A549 (cell line): ENCODE data around the gene PFAS. TPM values are rescaled to one million over a fixed set of nuclear protein-coding genes. Genes with fewer than 3 reads are reported as not detected.
A peak's percentile ranks its signal among the peaks of the same experiment; 100 is the strongest.

Experiments used
- ATAC-seq, 2 experiments: fragments of 200-7000 bp in 1 of 2; fragments of >200 bp in 1 of 2; cut with Nextera tagmentation in 1 of 2; cut with Tn5 transposase in 1 of 2; 3 replicates each; pipeline versions ENCODE4 v1.8.0 to v1.9.1; 2018 to 2020; ENCODE audit warnings: mild to moderate bottlenecking in 1 of 2, moderate library complexity in 1 of 2
- CTCF ChIA-PET: fragments of 300-600 bp; sonication (Branson Sonifier 250); formaldehyde crosslinking; extraction: SDS; loops from one replicate; lab custom pipeline; 2021; ENCODE audit warnings: antibody characterized with exemption, inconsistent platforms; lab: Yijun Ruan, JAX
- POLR2A ChIA-PET: fragments of 350-600 bp; formaldehyde crosslinking; extraction: SDS; loops from one replicate; lab custom pipeline; 2021; ENCODE audit warnings: antibody characterized with exemption, inconsistent platforms; lab: Yijun Ruan, JAX
- DNase-seq, 2 experiments: peaks; one replicate each; pipeline versions ENCODE4 v3.0.0 to v3.0.0-alpha.2; 2011 to 2016; ENCODE audit warnings: low read depth in 1 of 2, low spot score in 1 of 2
- FAIRE-seq: peaks from 2 replicates; lab custom pipeline; 2011; peaks lifted over from hg19 to GRCh38; lab: Jason Lieb, UNC
- H3K27ac ChIP-seq, 2 experiments: fragments of >200 bp; sonication (Bioruptor Twin); formaldehyde crosslinking; 3 replicates each; pipeline ENCODE4 v1.5.1; 2016 to 2017
- H3K4me1 ChIP-seq: fragments of >200 bp; sonication (Bioruptor Twin); formaldehyde crosslinking; 3 replicates; pipeline ENCODE4 v1.6.1; 2016
- H3K4me2 ChIP-seq: fragments of >200 bp; sonication (Bioruptor Twin); formaldehyde crosslinking; 3 replicates; pipeline ENCODE4 v1.6.1; 2016
- H3K4me3 ChIP-seq: fragments of >200 bp; sonication (Bioruptor Twin); formaldehyde crosslinking; 3 replicates; pipeline ENCODE4 v1.5.1; 2016
- H3K9me3 ChIP-seq: fragments of >200 bp; sonication (Bioruptor Twin); formaldehyde crosslinking; 3 replicates; pipeline ENCODE4 v1.6.1; 2016
- BCL3 ChIP-seq: fragments of >200 bp; sonication (Bioruptor Twin); formaldehyde crosslinking; IDR thresholded peaks from 3 replicates; pipeline ENCODE4 v1.6.1; 2016
- BHLHE40 ChIP-seq: IDR thresholded peaks from 2 replicates; pipeline ENCODE4 v1.6.1; 2012; ENCODE audit warnings: low read depth, low read length, inconsistent platforms
- CBX8 ChIP-seq: fragments of 200-600 bp; sonication (generic); IDR thresholded peaks from 2 replicates; pipeline ENCODE4 v1.6.1; 2016
- CEBPB ChIP-seq, 2 experiments: fragments of >200 bp in 1 of 2; sonication (Bioruptor Twin) in 1 of 2; formaldehyde crosslinking in 1 of 2; IDR thresholded peaks; 2 replicates each; pipeline ENCODE4 v1.6.1; 2012 to 2016
- CHD2 ChIP-seq: fragments of 150-350 bp; IDR thresholded peaks from 2 replicates; pipeline ENCODE4 v1.6.1; 2014; ENCODE audit warnings: low read length; ENCODE audit not compliant: partially characterized antibody
- CHD4 ChIP-seq: fragments of 200-600 bp; sonication (generic); IDR thresholded peaks from 2 replicates; pipeline ENCODE4 v1.6.1; 2016; ENCODE audit warnings: antibody characterized with exemption, mild to moderate bottlenecking, borderline replicate concordance
- CTCF ChIP-seq: fragments of >200 bp; sonication (Bioruptor Twin); formaldehyde crosslinking; IDR thresholded peaks from 3 replicates; pipeline ENCODE4 v1.5.1; 2016
- E2F6 ChIP-seq: IDR thresholded peaks from 2 replicates; pipeline ENCODE4 v1.6.1; 2012; ENCODE audit warnings: low read depth, borderline replicate concordance
- EHF ChIP-seq: fragments of 250-450 bp; sonication (Bioruptor Pico); IDR thresholded peaks from 2 replicates; pipeline ENCODE4 v1.5.0; 2020; ENCODE audit warnings: mild to moderate bottlenecking
- ESRRA ChIP-seq: fragments of 150-350 bp; IDR thresholded peaks from 2 replicates; pipeline ENCODE4 v1.6.1; 2014; ENCODE audit warnings: mild to moderate bottlenecking, low read length, borderline replicate concordance
- FOSB ChIP-seq: fragments of 250-450 bp; sonication (Bioruptor Pico); IDR thresholded peaks from 2 replicates; pipeline ENCODE4 v1.5.0; 2020; ENCODE audit warnings: mild to moderate bottlenecking, moderate library complexity
- FOSL2 ChIP-seq, 2 experiments: fragments of 450-650 bp in 1 of 2; fragments of >200 bp in 1 of 2; sonication (Bioruptor Twin) in 1 of 2; formaldehyde crosslinking; IDR thresholded peaks; 2 replicates each; pipeline versions ENCODE4 v1.5.0 to v1.6.1; 2016 to 2020; ENCODE audit warnings: mild to moderate bottlenecking in 1 of 2, moderate library complexity in 1 of 2
- FOXS1 ChIP-seq: fragments of 250-450 bp; sonication (Bioruptor Pico); IDR thresholded peaks from 2 replicates; pipeline ENCODE4 v1.5.0; 2020; ENCODE audit warnings: mild to moderate bottlenecking, moderate library complexity
- HEYL ChIP-seq: fragments of 250-450 bp; sonication (Bioruptor Pico); IDR thresholded peaks from 2 replicates; pipeline ENCODE4 v1.8.0; 2021; ENCODE audit warnings: mild to moderate bottlenecking, moderate library complexity
- HOXA7 ChIP-seq: fragments of 250-450 bp; sonication (Bioruptor Pico); IDR thresholded peaks from 2 replicates; pipeline ENCODE4 v1.5.0; 2020; ENCODE audit warnings: mild to moderate bottlenecking, moderate library complexity
- HOXB13 ChIP-seq: fragments of 250-450 bp; sonication (Bioruptor Pico); IDR thresholded peaks from 2 replicates; pipeline ENCODE4 v1.5.0; 2020; ENCODE audit warnings: low read depth, mild to moderate bottlenecking, moderate library complexity
- HOXB5 ChIP-seq: fragments of 250-450 bp; sonication (Bioruptor Pico); IDR thresholded peaks from 2 replicates; pipeline ENCODE4 v1.5.0; 2020; ENCODE audit warnings: mild to moderate bottlenecking, moderate library complexity
- JUN ChIP-seq, 2 experiments: fragments of >200 bp; sonication (Bioruptor Twin); formaldehyde crosslinking; IDR thresholded peaks; 2 replicates in 1 of 2; 3 replicates in 1 of 2; pipeline ENCODE4 v1.6.1; 2016 to 2017
- KDM5A ChIP-seq: fragments of 200-600 bp; sonication (generic); IDR thresholded peaks from 2 replicates; pipeline ENCODE4 v1.6.1; 2016; ENCODE audit warnings: antibody characterized with exemption, mild to moderate bottlenecking
- MAFK ChIP-seq: fragments of 450-650 bp; IDR thresholded peaks from 2 replicates; pipeline ENCODE4 v1.6.1; 2014; ENCODE audit not compliant: partially characterized antibody
- MYC ChIP-seq: IDR thresholded peaks from 2 replicates; pipeline ENCODE4 v1.6.1; 2012; ENCODE audit warnings: mild to moderate bottlenecking, inconsistent platforms, low read length, improper control_type of control experiment, borderline replicate concordance
- NFE2L2 ChIP-seq: fragments of 150-350 bp; conservative IDR thresholded peaks from 2 replicates; pipeline ENCODE4 v1.6.1; 2014; ENCODE audit warnings: low read length
- NPAS2 ChIP-seq: fragments of 250-450 bp; sonication (Bioruptor Pico); IDR thresholded peaks from 2 replicates; pipeline ENCODE4 v1.8.0; 2022; ENCODE audit warnings: mild to moderate bottlenecking, moderate library complexity, borderline replicate concordance
- PHF8 ChIP-seq: fragments of 200-600 bp; sonication (generic); IDR thresholded peaks from 2 replicates; pipeline ENCODE4 v1.6.1; 2016; ENCODE audit warnings: low read depth, mild to moderate bottlenecking, antibody characterized with exemption, moderate library complexity, borderline replicate concordance
- POLR2A ChIP-seq: IDR thresholded peaks from 2 replicates; pipeline ENCODE4 v1.6.1; 2012; ENCODE audit warnings: mild to moderate bottlenecking, low read length
- POLR2AphosphoS2 ChIP-seq: conservative IDR thresholded peaks from 2 replicates; pipeline ENCODE4 v1.6.1; 2012; ENCODE audit warnings: low read length, improper control_type of control experiment, inconsistent platforms
- RARB ChIP-seq: fragments of 250-450 bp; sonication (Bioruptor Pico); IDR thresholded peaks from 2 replicates; pipeline ENCODE4 v1.8.0; 2021; ENCODE audit warnings: mild to moderate bottlenecking, moderate library complexity
- RCOR1 ChIP-seq: fragments of 150-350 bp; IDR thresholded peaks from 2 replicates; pipeline ENCODE4 v1.6.1; 2014; ENCODE audit warnings: antibody characterized with exemption, low read length, low read depth
- SMC3 ChIP-seq: fragments of >200 bp; sonication (Bioruptor Twin); formaldehyde crosslinking; IDR thresholded peaks from 3 replicates; pipeline ENCODE4 v1.6.1; 2018; ENCODE audit warnings: inconsistent platforms
- SREBF2 ChIP-seq: fragments of 450-650 bp; IDR thresholded peaks from 2 replicates; pipeline ENCODE4 v1.6.1; 2014; ENCODE audit warnings: mild to moderate bottlenecking, moderate library complexity
- TFCP2L1 ChIP-seq: fragments of 250-450 bp; sonication (Bioruptor Pico); IDR thresholded peaks from 2 replicates; pipeline ENCODE4 v1.5.0; 2021; ENCODE audit warnings: mild to moderate bottlenecking
- USF2 ChIP-seq: fragments of 450-650 bp; IDR thresholded peaks from 2 replicates; pipeline ENCODE4 v1.6.1; 2014; ENCODE audit warnings: antibody characterized with exemption
- ZNF302 ChIP-seq: fragments of 250-450 bp; sonication (Bioruptor Pico); IDR thresholded peaks from 2 replicates; pipeline ENCODE4 v1.9.0; 2021; ENCODE audit warnings: inconsistent platforms, mild to moderate bottlenecking, moderate library complexity
- ZSCAN20 ChIP-seq: fragments of 250-450 bp; sonication (Bioruptor Pico); IDR thresholded peaks from 2 replicates; pipeline ENCODE4 v1.8.0; 2022; ENCODE audit warnings: mild to moderate bottlenecking, moderate library complexity
- WGBS: methylation state at CpG from one replicate; pipeline ENCODE4 v1.1.6; 2017; ENCODE audit errors: missing lambda C conversion rate; 5-methylcytosine and 5-hydroxymethylcytosine counted together
- polyA plus RNA-seq, 4 experiments: library from polyadenylated mRNA; depleted of rRNA in 3 of 4; stranded (reverse); fragments of >200 nt; fragmentation: RNase III in 1 of 4; extraction: RNeasy Plus Mini Kit Qiagen cat#74134 plus additional on column Dnase treatment in 1 of 4; gene quantifications; 2 replicates in 3 of 4; 3 replicates in 1 of 4; pipeline ENCODE4 v1.2.3, GENCODE V29; 2011 to 2017
- TF ChIP-seq, protein P1 (sequence below): fragments of 250-450 bp; sonication (Bioruptor Pico); IDR thresholded peaks from 2 replicates; pipeline ENCODE4 v1.5.0; 2020; ENCODE audit warnings: low read depth, mild to moderate bottlenecking, moderate library complexity

PFAS gene
- polyA plus RNA-seq, 2 of the 4 experiments (the other 2 are of a cell fraction): 51.9 to 58.2 TPM

DNA sequence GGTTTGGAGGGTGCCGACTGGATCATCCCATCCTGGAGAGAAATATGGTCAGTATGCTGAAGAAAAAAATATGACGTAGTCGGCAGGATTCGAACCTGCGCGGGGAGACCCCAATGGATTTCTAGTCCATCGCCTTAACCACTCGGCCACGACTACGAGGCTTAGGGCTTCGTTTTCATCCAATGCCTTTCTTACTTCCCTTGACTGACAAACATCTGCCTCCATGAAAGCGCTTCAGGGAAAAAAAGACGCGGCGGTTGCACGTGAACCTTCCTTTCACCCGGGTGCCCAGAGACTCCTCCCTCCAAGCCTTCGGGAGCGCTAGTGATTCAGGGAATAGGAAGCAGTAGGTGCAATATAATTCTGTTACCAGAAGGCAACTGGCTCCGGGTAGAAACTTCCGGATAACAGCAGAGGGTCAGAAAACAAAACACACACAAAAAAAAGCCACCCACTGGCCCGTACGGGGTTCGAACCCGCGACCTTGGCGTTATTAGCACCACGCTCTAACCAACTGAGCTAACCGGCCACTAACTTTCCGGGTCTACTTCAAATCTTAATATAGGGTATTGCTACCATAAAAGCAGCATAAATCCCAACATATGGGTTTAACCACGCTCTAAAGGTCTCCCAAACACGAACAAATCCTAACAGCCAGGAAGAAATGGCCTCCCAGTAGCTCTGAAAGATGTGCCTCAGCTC, 22.4 kb upstream of the PFAS start:
- WGBS: 1% methylated on average over 32 of the region's 32 CpGs
- Histone ChIP-seq H3K4me3 (peak overlapping the region; percentile 46), H3K4me2 (peak overlapping the region; percentile 79), H3K27ac (peak overlapping the region; percentile 82 to 84), H3K9me3 (no peaks in the 10 kb centered on the region), H3K4me1 (peaks cover 22% of the 10 kb centered on the region)
- POLR2A ChIA-PET: interaction anchor here (1.0 to 7.9 kb wide), 8 partner anchors 16 to 209 kb away, joined by 3 to 159 read pairs (median 6); partner anchors contain the start of genes AURKB, BORCS6, CTC1 and NDEL1
- DNase-seq (peak; percentile 79 to 97), FAIRE-seq (peak; percentile 73), ATAC-seq (peak; percentile 35 to 42)
- CTCF ChIA-PET: interaction anchor here (1.0 to 12.0 kb wide), 7 partner anchors 9 to 166 kb away, joined by 3 to 160 read pairs (median 4); partner anchors contain the start of genes CTC1, PFAS and RANGRF
- peak; percentile 60; the same call in 1 of the 2 replicates for TF ChIP-seq E2F6
- peak; percentile 55; the same call in 1 of the 2 replicates for TF ChIP-seq MYC
- no peak for TF ChIP-seq ZNF302 (CRISPR knock-in tag)
- no peak for TF ChIP-seq POLR2A
- no peak for TF ChIP-seq ZSCAN20 (CRISPR knock-in tag)
- peak; percentile 43; the same call in 1 of the 2 replicates for TF ChIP-seq HOXB5 (CRISPR knock-in tag)
- no peak for TF ChIP-seq CHD2
- peak; percentile 69 for TF ChIP-seq MAFK
- TF ChIP-seq, protein P1, sequence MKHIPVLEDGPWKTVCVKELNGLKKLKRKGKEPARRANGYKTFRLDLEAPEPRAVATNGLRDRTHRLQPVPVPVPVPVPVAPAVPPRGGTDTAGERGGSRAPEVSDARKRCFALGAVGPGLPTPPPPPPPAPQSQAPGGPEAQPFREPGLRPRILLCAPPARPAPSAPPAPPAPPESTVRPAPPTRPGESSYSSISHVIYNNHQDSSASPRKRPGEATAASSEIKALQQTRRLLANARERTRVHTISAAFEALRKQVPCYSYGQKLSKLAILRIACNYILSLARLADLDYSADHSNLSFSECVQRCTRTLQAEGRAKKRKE (CRISPR knock-in tag): 0 out of 2 replicates have a peak, but pooled peaks have one; percentile 47
- TF ChIP-seq ESRRA: no peak
- peak; percentile 97 for TF ChIP-seq FOSB
- peak; percentile 83 for TF ChIP-seq SREBF2
- no peak; the same call in 1 of the 2 replicates for TF ChIP-seq NPAS2 (CRISPR knock-in tag)
- peak; percentile 30; the same call in 2 of the 3 replicates for TF ChIP-seq SMC3
- TF ChIP-seq FOSL2 (IDR thresholded peaks at IDR 0.05): no peak
- TF ChIP-seq FOSL2 (CRISPR knock-in tag; IDR thresholded peaks at IDR 0.05): peak; percentile 0; the same call in 1 of the 2 replicates
- TF ChIP-seq BHLHE40: peak; percentile 83
- TF ChIP-seq CTCF: 0 out of 3 replicates have a peak, but pooled peaks have one; percentile 0
- no peak; the same call in 1 of the 2 replicates for TF ChIP-seq USF2
- no peak for TF ChIP-seq RCOR1
- peak; percentile 86 to 92 for TF ChIP-seq JUN (IDR thresholded peaks at IDR 0.05)
- TF ChIP-seq CBX8: no peak
- TF ChIP-seq CHD4: no peak
- no peak for TF ChIP-seq HEYL (CRISPR knock-in tag)
- peak; percentile 98 for TF ChIP-seq TFCP2L1
- TF ChIP-seq HOXB13 (CRISPR knock-in tag): no peak; the same call in 1 of the 2 replicates
- no peak for TF ChIP-seq NFE2L2
- 0 out of 2 replicates have a peak, but pooled peaks have one; percentile 19 for TF ChIP-seq EHF (CRISPR knock-in tag)
- TF ChIP-seq POLR2AphosphoS2: peak; percentile 100
- peak; percentile 85 for TF ChIP-seq RARB (CRISPR knock-in tag)
- TF ChIP-seq CEBPB (IDR thresholded peaks at IDR 0.05): 0 out of 4 replicates have a peak, but pooled peaks of 1 of the 2 experiments have one; percentile 44
- no peak for TF ChIP-seq PHF8
- TF ChIP-seq HOXA7 (CRISPR knock-in tag): peak; percentile 93
- no peak for TF ChIP-seq KDM5A
- TF ChIP-seq FOXS1: peak; percentile 28; the same call in 1 of the 2 replicates
- 0 out of 3 replicates have a peak, but pooled peaks have one; percentile 50 for TF ChIP-seq BCL3
